PFSK-1 (cell line): ENCODE measurements around the gene ATAD1.

Experiments used
- FOXP2 ChIP-seq: optimal IDR thresholded peaks from 2 replicates; pipeline ENCODE3; 2011; ENCODE audit warnings: borderline replicate concordance, control low read depth, inconsistent platforms; ENCODE audit not compliant: insufficient read depth; ENCODE audit errors: extremely low read length, extremely low read depth
- POLR2AphosphoS5 ChIP-seq: IDR thresholded peaks from 2 replicates; pipeline ENCODE4 v1.6.1; 2012; ENCODE audit warnings: low read depth, mild to moderate bottlenecking, control low read depth, low read length, moderate library complexity
- SIN3A ChIP-seq: IDR thresholded peaks from 2 replicates; pipeline ENCODE4 v1.6.1; 2012; ENCODE audit warnings: mild to moderate bottlenecking, low read length, moderate library complexity, borderline replicate concordance; ENCODE audit not compliant: insufficient read depth
- TAF1 ChIP-seq: IDR thresholded peaks from 2 replicates; pipeline ENCODE4 v1.6.1; 2012; ENCODE audit warnings: low read length, control low read depth, borderline replicate concordance; ENCODE audit not compliant: insufficient read depth
- TF ChIP-seq, protein P1 (sequence below), 2 experiments: IDR thresholded peaks; 2 replicates each; pipeline versions ENCODE4 v1.6.1 to v1.8.0; 2011 to 2012; ENCODE audit warnings: low read depth in 2 of 2, low read length in 2 of 2, control low read depth in 1 of 2, inconsistent platforms in 1 of 2, mild to moderate bottlenecking in 1 of 2, moderate library complexity in 1 of 2; ENCODE audit not compliant: insufficient read depth in 1 of 2

ATAD1 gene

DNA sequence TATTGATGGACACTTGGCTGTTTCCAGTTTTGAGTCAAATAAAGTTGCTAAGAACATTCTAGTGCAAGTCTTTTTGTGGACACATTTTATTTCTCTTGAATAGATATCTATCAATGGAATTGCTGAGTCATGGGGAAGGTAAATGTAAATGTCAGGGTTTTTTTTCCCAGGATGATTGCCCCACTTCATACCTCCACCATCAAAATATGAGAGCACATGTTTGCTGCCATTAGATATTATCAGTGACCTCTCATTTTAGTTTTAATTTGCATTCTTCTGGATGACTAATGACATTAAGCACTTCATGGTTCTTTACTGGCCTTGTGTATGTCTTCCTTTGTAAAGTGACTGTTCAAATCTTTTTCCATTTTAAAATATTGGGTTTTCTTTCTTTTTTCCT is 112.7 kb downstream of the ATAD1 start:
- TF ChIP-seq FOXP2: no peak
- no peak for TF ChIP-seq SIN3A
- TF ChIP-seq, protein P1, sequence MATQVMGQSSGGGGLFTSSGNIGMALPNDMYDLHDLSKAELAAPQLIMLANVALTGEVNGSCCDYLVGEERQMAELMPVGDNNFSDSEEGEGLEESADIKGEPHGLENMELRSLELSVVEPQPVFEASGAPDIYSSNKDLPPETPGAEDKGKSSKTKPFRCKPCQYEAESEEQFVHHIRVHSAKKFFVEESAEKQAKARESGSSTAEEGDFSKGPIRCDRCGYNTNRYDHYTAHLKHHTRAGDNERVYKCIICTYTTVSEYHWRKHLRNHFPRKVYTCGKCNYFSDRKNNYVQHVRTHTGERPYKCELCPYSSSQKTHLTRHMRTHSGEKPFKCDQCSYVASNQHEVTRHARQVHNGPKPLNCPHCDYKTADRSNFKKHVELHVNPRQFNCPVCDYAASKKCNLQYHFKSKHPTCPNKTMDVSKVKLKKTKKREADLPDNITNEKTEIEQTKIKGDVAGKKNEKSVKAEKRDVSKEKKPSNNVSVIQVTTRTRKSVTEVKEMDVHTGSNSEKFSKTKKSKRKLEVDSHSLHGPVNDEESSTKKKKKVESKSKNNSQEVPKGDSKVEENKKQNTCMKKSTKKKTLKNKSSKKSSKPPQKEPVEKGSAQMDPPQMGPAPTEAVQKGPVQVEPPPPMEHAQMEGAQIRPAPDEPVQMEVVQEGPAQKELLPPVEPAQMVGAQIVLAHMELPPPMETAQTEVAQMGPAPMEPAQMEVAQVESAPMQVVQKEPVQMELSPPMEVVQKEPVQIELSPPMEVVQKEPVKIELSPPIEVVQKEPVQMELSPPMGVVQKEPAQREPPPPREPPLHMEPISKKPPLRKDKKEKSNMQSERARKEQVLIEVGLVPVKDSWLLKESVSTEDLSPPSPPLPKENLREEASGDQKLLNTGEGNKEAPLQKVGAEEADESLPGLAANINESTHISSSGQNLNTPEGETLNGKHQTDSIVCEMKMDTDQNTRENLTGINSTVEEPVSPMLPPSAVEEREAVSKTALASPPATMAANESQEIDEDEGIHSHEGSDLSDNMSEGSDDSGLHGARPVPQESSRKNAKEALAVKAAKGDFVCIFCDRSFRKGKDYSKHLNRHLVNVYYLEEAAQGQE (IDR thresholded peaks at IDR 0.05; ENCODE audit: insufficient read depth in 1 of 2, low read depth in 2 of 2, low read length in 2 of 2): no peak
- no peak for TF ChIP-seq POLR2AphosphoS5
- TF ChIP-seq TAF1: no peak

DNA sequence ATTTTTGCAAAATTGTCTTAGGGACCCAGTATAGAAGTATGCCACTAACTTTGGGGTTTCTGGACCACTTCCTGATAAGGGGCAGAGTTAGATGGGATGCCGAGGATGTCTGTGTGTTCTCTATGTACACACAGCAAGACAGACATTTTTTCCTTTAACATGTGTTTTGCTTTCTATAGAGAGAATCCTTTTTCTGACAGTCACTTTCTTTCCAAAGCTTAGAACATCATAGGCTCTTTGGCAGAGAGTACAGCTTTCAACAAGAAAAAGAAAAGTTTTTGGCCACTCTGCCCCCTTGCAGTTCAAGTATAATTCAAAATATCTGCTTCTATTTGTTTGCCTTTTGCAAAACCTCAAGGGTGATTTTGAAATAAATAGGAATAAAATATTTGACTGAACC is 114.3 kb downstream of the ATAD1 start:
- TF ChIP-seq SIN3A (no peak), POLR2AphosphoS5 (no peak), TAF1 (no peak), FOXP2 (no peak)
- TF ChIP-seq, protein P1 (IDR thresholded peaks at IDR 0.05; ENCODE audit: insufficient read depth in 1 of 2, low read depth in 2 of 2, low read length in 2 of 2): no peak

DNA sequence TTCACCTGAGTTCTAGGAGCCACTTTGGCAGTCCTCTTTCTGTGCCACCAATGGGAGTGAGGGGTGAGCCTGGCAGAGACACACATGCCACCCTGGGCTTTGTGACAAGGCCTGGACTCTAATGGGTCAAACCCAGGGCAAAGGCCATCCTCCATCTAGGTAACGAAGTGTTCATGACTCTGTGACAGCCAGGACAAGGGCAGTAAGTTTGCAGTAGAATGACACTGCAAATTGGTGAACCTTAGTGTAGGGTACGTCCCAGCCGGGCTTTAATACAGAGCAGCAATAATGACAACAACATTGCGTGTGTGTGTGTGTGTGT is 115.1 kb downstream of the ATAD1 start:
- TF ChIP-seq SIN3A (no peak), FOXP2 (no peak), POLR2AphosphoS5 (no peak), TAF1 (no peak)
- TF ChIP-seq, protein P1 (IDR thresholded peaks at IDR 0.05; ENCODE audit: insufficient read depth in 1 of 2, low read depth in 2 of 2, low read length in 2 of 2): no peak

DNA sequence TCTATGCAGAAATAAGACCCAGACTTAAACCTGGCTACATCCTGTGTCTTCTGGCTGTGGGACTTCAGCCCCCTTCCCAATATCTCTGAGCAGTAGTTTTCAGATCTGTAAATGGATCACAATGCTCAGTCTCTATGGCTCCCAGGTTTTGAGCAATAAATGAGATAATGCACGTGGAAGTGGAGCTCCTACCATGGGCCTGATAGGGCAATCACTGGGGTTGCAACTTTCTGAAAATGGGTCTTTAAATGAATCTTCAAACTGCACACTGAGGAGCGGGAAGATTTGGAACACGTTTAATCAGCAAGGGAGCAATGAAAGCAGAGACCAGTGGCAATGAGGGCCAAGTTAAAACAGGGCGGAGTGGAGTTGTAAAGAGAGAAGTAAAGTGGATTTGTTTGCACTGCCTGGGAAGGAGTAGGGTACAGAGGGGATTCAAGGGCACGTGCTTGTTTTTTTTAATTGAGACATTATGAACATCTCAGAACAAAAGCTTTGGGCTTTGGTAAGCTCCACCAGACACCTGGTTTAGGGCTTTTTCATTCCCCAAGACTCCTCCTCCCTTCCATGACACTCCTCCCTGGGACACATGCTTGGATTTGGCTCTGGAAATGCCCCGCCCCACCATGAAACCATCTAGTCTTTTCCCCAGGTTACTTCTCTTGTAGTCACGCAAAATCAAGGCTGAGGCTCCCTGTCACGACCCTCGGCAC is 115.6 kb downstream of the ATAD1 start:
- TF ChIP-seq POLR2AphosphoS5: no peak
- TF ChIP-seq FOXP2: no peak
- TF ChIP-seq, protein P1 (IDR thresholded peaks at IDR 0.05; ENCODE audit: insufficient read depth in 1 of 2, low read depth in 2 of 2, low read length in 2 of 2): no peak
